H1 (cell line): ENCODE results near the gene IL2RG. TPM values are rescaled to one million over a fixed set of nuclear protein-coding genes. Genes with fewer than 3 reads are reported as not detected.

Experiments used
- CTCF ChIA-PET: fragments of 300-600 bp; sonication (Branson Sonifier 250); formaldehyde crosslinking; loops from one replicate; lab custom pipeline; 2021; ENCODE audit not compliant: partially characterized antibody; lab: Charles Lee
- POLR2A ChIA-PET: fragments of 300-600 bp; sonication (Branson Sonifier 250); formaldehyde crosslinking; loops from one replicate; lab custom pipeline; 2021; ENCODE audit warnings: inconsistent platforms; ENCODE audit not compliant: partially characterized antibody; lab: Charles Lee
- DNase-seq, 2 experiments: peaks; one replicate each; pipeline versions ENCODE4 v3.0.0 to v3.0.0-alpha.2; 2010 to 2022; ENCODE audit warnings: low spot score in 2 of 2, low read depth in 1 of 2, mixed read lengths in 1 of 2
- FAIRE-seq: peaks from 2 replicates; lab custom pipeline; 2011; peaks lifted over from hg19 to GRCh38; lab: Jason Lieb, UNC
- H2AFZ ChIP-seq: 2 replicates; pipeline ENCODE4 v1.8.1; 2012; ENCODE audit warnings: low read length, inconsistent platforms
- H2AK5ac ChIP-seq: 2 replicates; pipeline ENCODE4 v1.6.1; 2013; ENCODE audit warnings: low read depth, low read length
- H2BK120ac ChIP-seq: replicated peaks from 2 replicates; pipeline ENCODE3; 2013; ENCODE audit warnings: low read depth, low read length, inconsistent platforms
- H2BK12ac ChIP-seq: 2 replicates; pipeline ENCODE4 v1.6.1; 2013; ENCODE audit warnings: low read depth, low read length
- H2BK15ac ChIP-seq: 2 replicates; pipeline ENCODE4 v1.6.1; 2013; ENCODE audit warnings: low read length
- H2BK20ac ChIP-seq: 2 replicates; pipeline ENCODE4 v1.6.1; 2013; ENCODE audit warnings: low read length
- H2BK5ac ChIP-seq: 2 replicates; pipeline ENCODE4 v1.6.1; 2013; ENCODE audit warnings: low read depth, low read length
- H3K14ac ChIP-seq: 2 replicates; pipeline ENCODE4 v1.6.1; 2013; ENCODE audit warnings: inconsistent platforms; ENCODE audit not compliant: insufficient read length
- H3K18ac ChIP-seq: 2 replicates; pipeline ENCODE4 v1.6.1; 2013; ENCODE audit warnings: low read length; ENCODE audit errors: extremely low read depth
- H3K23ac ChIP-seq: 2 replicates; pipeline ENCODE4 v1.6.1; 2013; ENCODE audit warnings: inconsistent platforms; ENCODE audit not compliant: insufficient read length
- H3K23me2 ChIP-seq: 2 replicates; pipeline ENCODE4 v1.6.1; 2013; ENCODE audit warnings: low read depth, low read length
- H3K27ac ChIP-seq: 2 replicates; pipeline ENCODE4 v1.6.1; 2011; ENCODE audit warnings: low read depth, low read length, inconsistent platforms
- H3K27me3 ChIP-seq, 4 experiments: replicated peaks in 1 of 4; 1 replicate in 1 of 4; 2 replicates in 3 of 4; pipeline versions ENCODE4 v1.6.1 to v1.8.1; 2011 to 2013; ENCODE audit warnings: low read length in 3 of 4, mild to moderate bottlenecking in 3 of 4, inconsistent platforms in 2 of 4, mixed read lengths in 2 of 4, moderate library complexity in 1 of 4; ENCODE audit not compliant: control insufficient read depth in 3 of 4, insufficient read depth in 3 of 4; ENCODE audit errors: extremely low read depth in 1 of 4
- H3K36me3 ChIP-seq, 4 experiments: 2 replicates each; pipeline versions ENCODE4 v1.6.1 to v1.8.1; 2011 to 2013; ENCODE audit warnings: mild to moderate bottlenecking in 4 of 4, low read length in 3 of 4, moderate library complexity in 2 of 4, control low read depth in 1 of 4, inconsistent platforms in 1 of 4; ENCODE audit not compliant: insufficient read depth in 4 of 4, control insufficient read depth in 2 of 4
- H3K4ac ChIP-seq: replicated peaks from 2 replicates; pipeline ENCODE3; 2013; ENCODE audit warnings: low read length, low read depth, mixed read lengths, inconsistent platforms; ENCODE audit not compliant: insufficient read length
- H3K4me1 ChIP-seq, 4 experiments: replicated peaks in 1 of 4; 1 replicate in 1 of 4; 2 replicates in 3 of 4; pipeline versions ENCODE4 v1.6.1 to v1.8.1; 2011 to 2013; ENCODE audit warnings: low read length in 3 of 4, inconsistent platforms in 2 of 4, mixed read lengths in 1 of 4; ENCODE audit not compliant: insufficient read depth in 4 of 4, control insufficient read depth in 3 of 4
- H3K4me2 ChIP-seq, 2 experiments: 2 replicates each; pipeline versions ENCODE4 v1.6.1 to v1.8.1; 2011 to 2013; ENCODE audit warnings: low read depth in 2 of 2, low read length in 2 of 2, control low read depth in 1 of 2, inconsistent platforms in 1 of 2, mild to moderate bottlenecking in 1 of 2; ENCODE audit not compliant: insufficient read depth in 1 of 2
- H3K4me3 ChIP-seq, 4 experiments: fragments of 200-600, 300-600 bp in 1 of 4; sonication (generic), shearing (Covaris generic), sonication (Bioruptor Twin) in 1 of 4; 2 replicates each; pipeline versions ENCODE4 v1.5.1 to v1.8.1; 2011 to 2016; ENCODE audit warnings: low read length in 4 of 4, low read depth in 3 of 4, control low read depth in 2 of 4, inconsistent platforms in 2 of 4, mild to moderate bottlenecking in 2 of 4, mixed read lengths in 1 of 4, moderate library complexity in 1 of 4; ENCODE audit not compliant: insufficient read depth in 2 of 4; ENCODE audit errors: extremely low read depth in 1 of 4
- H3K56ac ChIP-seq: replicated peaks from 2 replicates; pipeline ENCODE3; 2013; ENCODE audit warnings: low read depth, mild to moderate bottlenecking, mixed read lengths, low read length, inconsistent platforms; ENCODE audit not compliant: insufficient read length
- H3K79me1 ChIP-seq: 2 replicates; pipeline ENCODE4 v1.6.1; 2013; ENCODE audit warnings: low read depth, low read length, control low read depth
- H3K79me2 ChIP-seq, 2 experiments: 2 replicates each; pipeline versions ENCODE4 v1.6.1 to v1.8.1; 2012 to 2013; ENCODE audit warnings: low read length in 2 of 2, mild to moderate bottlenecking in 2 of 2, inconsistent platforms in 1 of 2; ENCODE audit not compliant: insufficient read depth in 2 of 2, control insufficient read depth in 1 of 2
- H3K9ac ChIP-seq, 4 experiments: replicated peaks in 1 of 4; 1 replicate in 1 of 4; 2 replicates in 3 of 4; pipeline versions ENCODE4 v1.6.1 to v1.8.1; 2011 to 2013; ENCODE audit warnings: low read depth in 3 of 4, low read length in 3 of 4, control low read depth in 2 of 4, mild to moderate bottlenecking in 2 of 4, moderate library complexity in 2 of 4, inconsistent platforms in 1 of 4; ENCODE audit errors: extremely low read depth in 1 of 4
- H3K9me3 ChIP-seq, 2 experiments: 2 replicates each; pipeline versions ENCODE4 v1.6.1 to v1.8.1; 2012 to 2013; ENCODE audit warnings: mild to moderate bottlenecking in 2 of 2, moderate library complexity in 2 of 2, control low read depth in 1 of 2, inconsistent platforms in 1 of 2, low read depth in 1 of 2, low read length in 1 of 2, mixed read lengths in 1 of 2; ENCODE audit not compliant: insufficient read depth in 2 of 2
- H4K20me1 ChIP-seq, 2 experiments: replicated peaks in 1 of 2; 2 replicates each; pipeline versions ENCODE3 to v1.8.1; 2011 to 2013; ENCODE audit warnings: inconsistent platforms in 2 of 2, low read length in 2 of 2, mild to moderate bottlenecking in 1 of 2; ENCODE audit not compliant: insufficient read depth in 2 of 2, control insufficient read depth in 1 of 2
- H4K5ac ChIP-seq: 2 replicates; pipeline ENCODE4 v1.6.1; 2013; ENCODE audit warnings: low read length, low read depth, mixed read lengths, inconsistent platforms; ENCODE audit not compliant: insufficient read length
- H4K8ac ChIP-seq: 2 replicates; pipeline ENCODE4 v1.8.0; 2013; ENCODE audit warnings: mild to moderate bottlenecking, moderate library complexity, low read length, inconsistent platforms; ENCODE audit not compliant: insufficient read depth; ENCODE audit errors: extremely low read depth
- H4K91ac ChIP-seq: replicated peaks from 2 replicates; pipeline ENCODE3; 2013; ENCODE audit warnings: low read length, mixed read lengths, inconsistent platforms; ENCODE audit not compliant: insufficient read length
- WGBS, 2 experiments: shearing (Covaris generic) in 1 of 2; methylation state at CpG; one replicate each; pipeline versions ENCODE4 v1.1.6 to v1.1.7; 2013 to 2015; ENCODE audit warnings: low lambda C conversion rate in 2 of 2, mixed read lengths in 2 of 2, inconsistent platforms in 1 of 2, low coverage in 1 of 2, missing lambda C conversion rate in 1 of 2; ENCODE audit not compliant: insufficient replicate concordance in 2 of 2, insufficient coverage in 1 of 2, insufficient read length in 1 of 2; ENCODE audit errors: extremely low coverage in 1 of 2, missing lambda C conversion rate in 1 of 2; 5-methylcytosine and 5-hydroxymethylcytosine counted together
- polyA plus RNA-seq, 7 experiments: library from polyadenylated mRNA; depleted of rRNA in 3 of 7; stranded (reverse) in 5 of 7; unstranded in 2 of 7; fragments of >200 nt in 5 of 7; fragments of 200-250 nt in 2 of 7; gene quantifications; 1 replicate in 5 of 7; 2 replicates in 1 of 7; 4 replicates in 1 of 7; pipeline versions ENCODE4 v1.2.1 to v1.2.3, GENCODE V29; 2011 to 2013; ENCODE audit warnings: missing spikeins in 2 of 7, mixed read lengths in 2 of 7
- total RNA-seq: library from RNA; stranded (reverse); fragmentation: NEBNext Ultra II Directional; extraction: Animal tissue kit (Norgen Biotek cat#: 25700); gene quantifications from 2 replicates; pipeline ENCODE4 v1.2.1, GENCODE V29; 2021

IL2RG gene
- total and polyA plus RNA-seq, 2 of the 8 experiments (the other 6 are each of a cell fraction or from before 2014, with no cell fraction given), result not detected

GRCh38 chrX:71105628-71106027 is 5.7 kb downstream of the IL2RG start:
- Histone ChIP-seq H3K14ac (no peak overlapping the region), H3K4me3 (no peak overlapping the region), H4K20me1 (no peaks in the 10 kb centered on the region), H3K56ac (no peak overlapping the region), H2BK5ac (no peak overlapping the region), H3K18ac (no peak overlapping the region), H3K79me2 (no peaks in the 10 kb centered on the region), H3K4ac (no peak overlapping the region), H3K23me2 (peaks cover 2% of the 10 kb centered on the region; the same call in 1 of the 2 replicates), H3K4me1 (peaks cover 2 to 30% (median 10%) of the 10 kb centered on the region in 4 experiments; a peak in 4 of 7 replicates), H2AFZ (no peak overlapping the region), H4K91ac (no peak overlapping the region), H3K79me1 (no peaks in the 10 kb centered on the region), H3K27me3 (peaks cover 0 to 6% (median 0%) of the 10 kb centered on the region in 4 experiments; a peak in 2 of 7 replicates), H3K36me3 (peaks cover 0 to 6% (median 0%) of the 10 kb centered on the region in 4 experiments; a peak in 1 of 8 replicates), H3K23ac (no peak overlapping the region), H2BK15ac (no peak overlapping the region), H3K27ac (no peak overlapping the region), H3K9ac (no peak overlapping the region), H3K9me3 (no peaks in the 10 kb centered on the region), H2BK20ac (no peak overlapping the region), H2BK12ac (no peak overlapping the region), H2AK5ac (no peak overlapping the region), H4K5ac (no peak overlapping the region), H3K4me2 (no peak overlapping the region), H2BK120ac (no peak overlapping the region), H4K8ac (no peak overlapping the region)
- FAIRE-seq (no peak), DNase-seq (no peak)
- 100% methylated on average over 3 of the region's 3 CpGs; no CpG with 5 or more reads in 1 of the 2 experiments for WGBS, 2 experiments
- ChIA-PET CTCF (no interaction called here), POLR2A (interaction anchor here (0.5 kb wide), 1 partner anchor 193 kb away, joined by 3 read pairs; no protein-coding TSS in a partner anchor)
